ENCODE data around the gene PHOSPHO1.
"Not testable (repeated sequence)": the region's sequence is repeated elsewhere in the genome, so short reads cannot be mapped to it uniquely, and the experiment has no call there.

The PHOSPHO1 gene, protein sequence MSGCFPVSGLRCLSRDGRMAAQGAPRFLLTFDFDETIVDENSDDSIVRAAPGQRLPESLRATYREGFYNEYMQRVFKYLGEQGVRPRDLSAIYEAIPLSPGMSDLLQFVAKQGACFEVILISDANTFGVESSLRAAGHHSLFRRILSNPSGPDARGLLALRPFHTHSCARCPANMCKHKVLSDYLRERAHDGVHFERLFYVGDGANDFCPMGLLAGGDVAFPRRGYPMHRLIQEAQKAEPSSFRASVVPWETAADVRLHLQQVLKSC

DNA sequence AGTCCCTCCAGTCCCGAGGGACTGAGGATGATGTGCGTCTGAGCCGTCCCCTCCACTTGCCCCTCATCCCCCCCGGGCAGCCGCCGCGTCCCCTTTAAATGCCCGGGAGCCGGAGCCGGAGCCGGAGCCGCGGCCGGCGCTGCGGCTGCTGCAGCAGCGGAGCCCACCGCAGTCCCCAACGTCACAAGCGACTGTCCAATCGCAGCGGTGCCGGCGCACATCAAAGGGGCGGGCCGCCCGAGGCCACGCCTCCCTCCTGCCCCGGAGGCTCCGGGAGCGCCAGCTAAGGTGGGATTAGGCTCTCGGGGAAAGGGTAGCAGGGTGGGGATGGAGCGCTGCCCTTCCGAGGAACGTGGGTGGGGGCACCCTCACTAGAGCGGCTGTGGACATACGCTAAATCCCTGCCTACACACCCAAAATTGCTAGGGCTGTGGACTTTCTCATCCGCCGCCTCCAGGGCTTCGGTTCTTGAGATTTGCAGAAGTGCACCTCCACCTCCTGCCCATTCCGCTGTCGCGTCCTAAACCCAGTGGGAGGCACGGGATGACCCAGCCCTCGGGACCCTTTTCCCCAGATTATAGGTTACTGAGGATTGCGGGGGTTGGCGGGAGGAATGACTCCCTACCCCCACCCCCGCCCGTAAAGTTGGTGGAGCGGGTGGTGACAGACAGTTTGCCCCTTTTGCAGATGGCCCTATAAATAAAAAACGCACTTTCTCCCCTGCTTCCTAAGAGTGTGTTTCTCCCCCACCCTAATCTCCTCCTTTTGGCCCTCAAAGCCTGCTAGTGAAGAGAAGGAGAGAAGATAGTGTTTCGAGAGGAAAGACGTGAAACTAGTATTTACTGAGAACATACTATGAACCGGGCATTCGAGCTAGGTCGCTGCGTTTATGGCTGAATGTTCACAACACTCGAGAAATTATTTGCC, at the start of gene PHOSPHO1:
TSS of gene PHOSPHO1 (minus strand) at position 152 of the 927 bp plus-strand sequence. CDS start 4,096 bp downstream, outside the sequence.
- peak; percentile 36 to 84 for DNase-seq

DNA sequence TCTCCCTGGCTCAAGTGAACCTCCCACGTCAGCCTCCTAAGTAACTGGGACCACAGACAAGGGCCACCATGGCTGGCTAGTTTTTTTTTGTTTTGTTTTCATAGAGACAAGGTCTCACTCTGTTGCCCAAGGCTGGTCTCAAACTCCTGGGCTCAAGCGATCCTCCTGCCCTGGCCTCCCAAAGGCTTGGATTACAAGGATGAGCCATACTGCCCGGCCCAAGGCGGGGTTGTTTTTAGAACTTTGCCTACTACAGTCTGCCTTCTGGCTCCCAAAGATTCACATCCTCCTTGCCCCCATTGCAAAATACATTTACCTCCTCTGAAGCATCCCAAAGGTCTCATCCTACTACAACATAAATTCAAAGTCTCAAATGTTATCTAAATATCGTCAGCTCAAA, 49.5 kb upstream of the PHOSPHO1 start:
- DNase-seq: no peak

DNA sequence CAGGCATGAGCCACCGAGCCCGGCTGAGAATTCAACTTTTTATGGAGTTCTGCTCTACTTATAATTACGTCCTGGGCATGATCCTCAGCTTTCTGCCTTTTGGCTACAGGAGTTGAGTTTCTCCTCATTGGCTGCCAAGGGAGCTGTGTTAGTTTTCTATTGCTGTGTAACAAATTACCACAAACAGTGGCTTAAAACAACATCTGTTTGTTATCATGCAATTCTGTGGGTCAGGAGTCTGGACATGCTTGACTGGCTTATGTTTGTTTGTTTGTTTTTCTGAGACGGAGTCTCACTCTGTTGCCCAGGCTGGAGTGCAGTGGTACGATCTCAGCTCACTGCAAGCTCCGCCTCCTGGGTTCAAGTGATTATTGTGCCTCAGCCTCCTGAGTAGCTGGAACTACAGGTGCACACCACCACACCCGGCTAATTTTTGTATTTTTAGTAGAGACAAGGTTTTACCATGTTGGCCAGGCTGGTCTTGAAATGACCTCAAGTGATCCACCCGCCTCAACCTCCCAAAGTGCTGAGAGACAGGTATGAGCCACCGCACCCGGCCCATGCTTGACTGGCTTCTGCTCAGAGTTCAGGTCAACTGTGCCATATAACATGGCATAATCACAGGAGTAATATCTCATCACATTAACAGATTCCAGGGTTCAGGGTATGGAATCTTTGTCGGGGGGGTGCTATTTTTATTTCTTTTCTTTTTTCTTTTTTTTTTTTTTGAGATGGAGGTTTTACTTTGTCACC, 48.9 kb upstream of the PHOSPHO1 start:
- DNase-seq: not testable (repeated sequence)

DNA sequence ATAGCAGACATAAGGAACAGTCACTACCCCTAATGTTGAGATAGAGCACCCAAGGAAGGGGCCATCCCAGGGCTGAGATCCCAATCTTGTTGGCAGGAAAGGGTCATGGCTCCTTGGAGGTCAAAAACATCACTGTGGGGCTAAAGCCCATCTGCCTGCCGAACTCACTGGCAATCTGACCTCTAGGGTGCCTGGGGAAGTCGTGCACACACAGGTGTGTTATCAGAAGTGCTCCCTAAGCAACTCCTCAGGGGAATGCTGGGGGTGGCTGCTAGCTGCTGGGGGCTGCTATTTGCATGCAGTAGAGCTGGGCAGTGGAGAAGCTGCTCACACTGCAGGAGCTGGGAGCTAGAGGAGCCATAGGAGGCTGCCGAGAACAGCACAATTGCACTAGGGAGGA, 47.5 kb upstream of the PHOSPHO1 start:
- no peak for DNase-seq

DNA sequence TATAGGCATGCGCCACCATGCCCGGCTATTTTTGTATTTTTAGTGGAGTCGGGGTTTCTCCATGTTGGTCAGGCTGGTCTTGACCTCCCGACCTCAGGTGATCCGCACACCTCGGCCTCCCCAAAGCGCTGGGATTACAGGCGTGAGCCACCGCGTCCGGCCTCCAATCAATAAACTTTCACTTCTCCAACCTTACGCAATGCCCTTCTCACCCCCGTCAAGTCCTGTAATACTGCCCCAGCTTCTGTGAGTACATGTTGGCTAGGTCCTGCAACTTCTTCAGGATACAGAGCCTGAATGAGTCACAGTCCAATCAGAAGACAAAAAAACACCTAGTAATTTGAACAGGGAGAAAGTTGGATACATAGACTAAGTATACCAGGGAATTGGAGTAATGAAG, 47.1 kb upstream of the PHOSPHO1 start:
- DNase-seq: no peak

DNA sequence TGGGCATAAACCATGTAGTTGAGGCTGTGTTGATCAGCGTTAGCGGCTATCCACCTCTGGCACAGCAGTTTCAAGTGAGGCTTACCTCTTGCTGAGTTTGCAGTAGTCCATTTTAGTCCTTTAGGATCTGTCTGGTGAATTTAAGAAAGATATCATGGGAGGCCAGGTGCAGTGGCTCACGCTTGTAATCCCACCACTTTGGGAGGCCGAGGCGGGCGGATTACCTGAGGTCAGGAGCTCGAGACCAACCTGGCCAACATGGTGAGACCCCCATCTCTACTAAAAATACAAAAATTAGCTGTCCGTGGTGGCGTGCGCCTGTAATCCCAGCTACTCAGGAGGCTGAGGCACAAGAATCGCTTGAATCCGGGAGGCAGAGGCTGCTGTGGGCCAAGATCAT, 45.4 kb upstream of the PHOSPHO1 start:
- not testable (repeated sequence) for DNase-seq

DNA sequence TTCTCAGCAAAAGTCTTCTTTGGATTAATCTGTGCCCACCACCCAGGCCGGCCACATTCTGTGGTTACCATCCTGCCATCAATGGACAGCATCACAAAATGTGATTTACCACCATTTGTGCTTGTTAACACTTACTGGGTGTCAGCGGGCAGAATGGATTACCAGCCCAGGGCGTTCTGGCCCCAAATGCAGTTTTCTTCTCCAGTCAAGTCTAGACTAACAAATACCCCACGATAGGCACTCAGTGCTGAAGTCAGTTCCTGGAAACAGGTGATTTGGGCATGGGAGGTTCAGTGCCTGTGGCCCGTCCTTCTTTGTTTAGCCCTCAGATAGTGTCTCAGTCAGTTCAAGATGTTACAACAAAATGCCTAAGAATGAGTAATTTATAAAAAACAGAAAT, 38.8 kb upstream of the PHOSPHO1 start:
- DNase-seq: no peak

DNA sequence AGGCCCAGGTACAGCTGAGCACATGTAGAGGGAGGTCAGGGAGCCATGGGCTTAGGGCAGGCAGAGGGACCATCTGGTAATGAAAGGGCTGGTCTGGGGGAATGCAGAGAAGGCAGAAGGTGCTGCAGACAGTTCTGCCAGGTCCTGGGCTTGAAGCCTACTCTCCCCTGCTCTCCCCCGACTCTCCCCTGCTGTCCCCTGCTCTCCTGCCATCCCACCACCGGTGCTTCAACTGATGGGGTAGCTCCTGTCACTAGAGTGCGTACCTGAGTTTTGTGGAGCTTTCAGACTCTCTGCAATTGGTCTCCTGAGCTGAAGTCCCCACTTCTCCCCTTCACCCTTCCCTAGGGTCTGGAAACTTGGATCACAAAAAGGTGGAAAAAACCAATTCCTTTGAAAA, 37.3 kb upstream of the PHOSPHO1 start:
- DNase-seq: no peak

DNA sequence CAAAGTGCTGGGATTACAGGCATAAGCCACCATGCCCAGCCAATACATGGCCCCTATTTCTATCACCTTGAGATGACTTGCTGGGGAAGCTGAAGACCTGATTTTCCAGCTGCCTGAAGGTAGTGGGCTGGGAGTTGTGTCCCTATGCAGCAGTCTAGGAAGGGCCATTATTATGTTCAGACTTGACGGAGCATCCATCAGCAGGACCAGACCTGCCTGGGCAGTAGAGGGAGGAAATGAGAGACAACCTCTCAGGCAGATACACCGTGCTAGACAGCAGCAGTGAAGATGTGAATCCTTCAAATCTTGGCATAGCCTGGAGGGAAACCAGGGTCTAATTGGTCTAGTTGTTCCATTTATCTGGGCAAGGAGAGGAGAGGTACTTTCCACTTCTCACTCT, 35.6 kb upstream of the PHOSPHO1 start:
- no peak for DNase-seq

DNA sequence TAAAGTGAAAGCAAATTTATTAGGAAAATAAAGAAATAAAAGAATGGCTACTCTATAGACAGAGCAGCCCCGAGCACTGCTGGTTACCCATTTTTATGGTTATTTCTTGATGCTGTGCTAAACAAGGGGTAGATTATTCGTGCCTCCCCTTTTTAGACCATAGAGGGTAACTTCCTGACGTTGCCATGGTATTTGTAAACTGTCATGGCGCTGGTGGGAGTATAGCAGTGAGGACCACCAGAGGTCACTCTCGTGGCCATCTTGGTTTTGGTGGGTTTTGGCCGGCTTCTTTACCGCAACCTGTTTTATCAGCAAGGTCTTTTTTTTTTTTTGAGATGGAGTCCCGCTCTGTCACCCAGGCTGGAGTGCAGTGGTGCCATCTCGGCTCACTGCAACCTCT, 31.0 kb upstream of the PHOSPHO1 start:
- not testable (repeated sequence) for DNase-seq

DNA sequence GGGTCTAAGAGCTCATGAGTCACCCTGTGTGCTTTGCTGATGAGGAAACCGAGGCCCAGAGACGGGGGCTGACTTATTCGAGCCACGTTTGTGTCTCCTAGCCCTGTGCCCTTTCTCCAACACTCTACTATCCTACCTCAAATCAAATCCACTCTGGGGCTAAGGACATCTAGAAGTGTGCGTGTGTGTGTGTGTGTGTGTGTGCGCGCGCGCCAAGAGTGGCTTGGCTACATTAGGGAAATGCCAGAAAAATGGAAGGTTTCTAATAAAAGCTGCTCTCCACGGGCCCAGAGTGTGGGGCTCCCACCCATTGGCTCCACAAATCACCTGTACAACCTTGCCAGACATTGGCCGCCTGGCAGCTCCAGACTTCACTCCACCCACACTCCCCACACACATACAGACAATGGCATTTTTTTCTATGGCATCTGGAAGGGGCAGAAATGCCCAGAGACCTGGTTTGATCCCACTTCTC, 30.3 kb upstream of the PHOSPHO1 start:
- no peak for DNase-seq

DNA sequence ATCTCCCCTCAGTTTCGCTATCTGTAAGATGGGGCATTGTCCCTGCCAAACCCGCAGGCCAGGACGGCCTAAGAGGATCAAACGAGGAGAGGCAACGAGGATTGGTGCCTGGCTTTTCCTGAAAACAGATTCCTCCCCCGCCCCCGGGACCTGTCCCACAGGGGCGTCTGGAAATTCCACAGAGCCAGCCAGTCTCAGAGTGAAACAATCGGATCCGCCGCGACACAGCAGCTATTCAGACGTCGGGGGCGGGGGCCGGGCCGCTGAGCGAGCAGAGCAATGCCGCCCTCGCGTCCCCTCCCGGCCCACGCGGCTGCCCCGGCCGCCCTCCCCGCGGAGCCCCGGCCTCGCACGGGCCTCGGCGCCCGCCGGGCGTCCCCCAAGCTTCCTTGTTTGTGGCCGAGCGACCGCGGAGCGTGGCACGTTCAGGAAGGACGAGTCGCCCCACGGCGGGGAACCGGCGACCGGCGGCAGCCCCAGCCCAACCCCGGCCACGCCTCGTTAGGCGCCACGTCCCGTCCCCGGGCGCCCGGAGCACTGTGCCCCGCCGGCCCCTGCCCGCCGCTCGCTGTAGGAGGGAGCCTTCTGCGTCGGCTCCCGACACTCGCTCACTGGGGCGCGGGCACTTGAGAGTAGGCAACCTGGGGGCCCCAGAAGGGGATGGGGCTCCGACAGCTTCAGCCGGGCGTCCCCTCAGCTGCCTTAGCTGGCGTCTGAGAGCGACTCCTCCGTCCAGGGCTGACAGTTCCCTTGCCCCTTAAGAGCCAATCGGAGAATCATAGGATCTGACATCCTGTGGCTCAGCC, 29.6 kb upstream of the PHOSPHO1 start:
- DNase-seq: no peak

DNA sequence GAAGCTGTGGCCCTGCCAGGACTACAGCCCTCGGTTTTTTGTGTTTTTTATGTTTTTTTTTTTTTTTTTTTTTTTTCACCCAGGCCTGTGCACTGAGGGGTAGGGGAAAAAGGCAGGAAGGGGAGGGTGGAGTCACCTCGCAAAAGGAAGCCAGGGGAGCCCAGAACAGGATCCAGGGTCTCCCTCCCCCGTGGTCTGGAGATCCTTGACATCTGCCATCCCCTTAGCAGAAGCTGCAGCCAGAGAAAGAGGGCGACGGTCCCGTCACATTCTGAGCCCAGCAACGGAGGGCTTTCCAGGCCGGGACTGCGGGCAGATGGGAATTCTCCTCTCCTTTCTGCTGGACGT, 29.1 kb upstream of the PHOSPHO1 start:
- no peak for DNase-seq

DNA sequence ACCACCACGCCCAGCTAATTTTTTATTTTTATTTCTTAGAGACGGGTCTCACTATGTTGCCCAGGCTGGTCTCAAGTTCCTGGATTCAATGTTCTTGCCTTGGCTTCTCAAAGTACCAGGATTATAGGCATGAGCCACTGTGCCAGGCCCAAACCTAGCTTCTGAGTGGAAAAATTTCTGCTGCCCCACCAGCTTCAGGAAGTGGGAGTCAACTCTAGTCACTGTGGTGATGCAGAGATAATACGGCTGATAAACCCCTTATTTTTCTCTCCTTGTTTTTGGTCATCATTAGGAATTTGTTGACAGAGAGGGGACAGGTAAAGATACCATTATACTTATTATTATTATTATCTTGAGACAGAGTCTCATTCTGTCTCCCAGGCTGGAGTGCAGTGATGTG, 27.8 kb upstream of the PHOSPHO1 start:
- DNase-seq: no peak

DNA sequence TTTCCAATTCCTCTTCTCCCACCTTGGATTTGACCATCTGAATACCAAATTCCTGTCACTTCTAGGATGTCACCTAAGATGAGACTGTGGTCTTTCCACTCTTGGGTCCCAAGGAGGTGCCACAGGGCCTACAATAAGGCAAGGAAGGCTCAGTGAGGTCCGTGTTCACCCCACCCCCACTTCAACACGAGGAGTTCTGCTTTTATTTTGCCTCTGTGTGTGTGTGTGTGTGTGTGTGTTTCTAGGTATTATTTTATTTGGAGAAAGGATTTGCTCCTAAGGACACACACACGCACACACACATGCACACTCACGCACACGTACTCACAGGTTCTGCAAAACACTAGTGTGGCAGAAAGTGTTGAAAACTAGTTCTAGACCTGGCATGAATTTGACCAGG, 24.5 kb upstream of the PHOSPHO1 start:
- no peak for DNase-seq

DNA sequence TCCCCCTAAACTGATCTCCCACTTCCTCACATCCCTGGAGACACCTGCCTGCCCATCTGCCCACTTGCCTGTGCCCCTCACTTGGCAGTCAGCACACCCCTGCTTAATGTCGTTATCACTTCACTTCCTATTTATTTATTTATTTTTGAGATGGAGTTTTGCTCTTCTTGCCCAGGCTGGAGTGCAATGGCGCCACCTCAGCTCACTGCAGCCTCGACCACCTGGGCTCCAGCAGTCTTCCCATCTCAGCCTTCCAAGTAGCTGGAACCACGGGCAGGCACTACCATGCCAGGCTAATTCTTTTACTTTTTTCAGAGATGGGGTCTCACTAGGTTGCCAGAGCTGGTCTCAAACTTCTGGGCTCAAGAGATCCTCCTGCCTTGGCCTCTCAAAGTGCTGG, 23.5 kb upstream of the PHOSPHO1 start:
- DNase-seq: no peak

DNA sequence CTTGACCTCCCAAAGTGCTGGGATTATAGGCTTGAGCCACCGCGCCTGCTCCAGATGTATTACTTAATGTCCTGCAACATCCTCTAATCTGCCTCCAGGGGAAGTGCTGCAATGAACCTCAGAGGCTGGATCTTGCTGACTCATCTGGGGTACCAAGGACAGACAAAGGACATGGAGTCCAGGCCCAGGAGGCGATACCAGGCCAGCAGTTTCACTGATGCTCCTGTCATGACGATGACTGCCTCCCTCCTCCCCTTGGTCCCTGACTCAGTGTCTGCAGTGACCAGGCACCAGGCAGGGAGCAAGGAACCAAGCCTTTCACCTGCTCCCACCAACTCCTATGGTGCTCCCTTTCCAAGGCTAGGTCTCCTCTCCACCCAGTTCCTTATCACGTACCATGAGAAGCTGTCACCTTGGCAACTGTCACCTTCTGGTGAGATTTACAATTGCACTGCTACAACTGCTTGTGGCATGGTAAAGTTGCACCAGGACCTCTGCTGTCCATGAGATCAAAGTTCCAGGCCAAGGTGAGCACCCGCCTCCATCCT, 21.6 kb upstream of the PHOSPHO1 start:
- DNase-seq: no peak

DNA sequence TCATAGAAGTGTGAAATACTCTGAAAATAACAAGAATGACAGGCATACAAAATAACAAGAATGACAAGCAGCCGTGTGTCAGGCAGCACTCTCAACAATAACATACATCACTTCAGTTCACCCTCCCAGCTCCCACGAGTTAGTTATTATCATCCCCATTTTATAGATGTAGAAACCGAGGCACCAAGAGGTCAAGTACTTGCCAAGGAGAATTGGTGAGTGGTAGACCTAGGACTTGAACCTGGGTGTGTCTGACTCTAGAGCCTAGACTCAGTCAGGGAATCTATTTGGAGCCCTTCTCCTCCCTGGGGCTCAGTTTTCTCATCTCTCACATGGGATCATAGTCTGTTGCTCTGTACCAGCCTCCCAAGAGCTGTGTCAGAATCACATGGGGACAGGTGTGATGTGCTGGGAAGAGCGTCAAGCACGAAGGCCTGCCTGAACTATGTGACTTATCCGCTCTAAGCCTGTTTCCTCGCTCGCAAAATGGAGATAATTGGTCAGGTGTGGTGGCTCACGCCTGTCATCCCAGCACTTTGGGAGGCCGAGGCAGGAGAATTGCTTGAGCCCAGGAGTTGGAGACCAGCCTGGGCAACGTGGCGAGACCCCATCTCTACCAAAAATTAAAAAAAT, 19.4 kb upstream of the PHOSPHO1 start:
- no peak for DNase-seq

DNA sequence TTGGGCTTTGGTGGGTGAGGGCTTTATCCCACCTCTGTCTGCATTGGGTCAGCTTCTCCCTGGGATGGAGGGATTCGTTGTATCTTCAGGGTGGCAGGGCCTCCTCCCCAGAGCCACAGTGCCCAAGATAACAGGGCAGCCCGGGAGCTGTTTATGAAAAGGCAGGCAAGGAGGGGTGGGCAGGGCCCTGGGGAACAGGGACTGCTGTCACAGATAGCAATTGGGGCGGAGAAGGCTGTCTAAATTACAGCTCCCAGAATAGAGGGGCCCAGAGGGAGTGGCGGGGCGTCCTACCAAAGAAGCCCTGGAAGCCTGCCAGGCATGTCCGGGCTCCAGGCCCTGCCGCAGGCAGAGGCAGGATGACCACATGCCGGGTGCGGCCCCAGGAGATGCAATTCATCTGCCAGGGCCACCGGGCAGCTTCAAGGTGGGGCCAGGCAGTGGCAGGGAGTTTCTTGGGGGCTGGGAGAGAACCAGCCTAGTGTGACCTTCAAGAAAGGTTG, 18.8 kb upstream of the PHOSPHO1 start:
- no peak for DNase-seq

DNA sequence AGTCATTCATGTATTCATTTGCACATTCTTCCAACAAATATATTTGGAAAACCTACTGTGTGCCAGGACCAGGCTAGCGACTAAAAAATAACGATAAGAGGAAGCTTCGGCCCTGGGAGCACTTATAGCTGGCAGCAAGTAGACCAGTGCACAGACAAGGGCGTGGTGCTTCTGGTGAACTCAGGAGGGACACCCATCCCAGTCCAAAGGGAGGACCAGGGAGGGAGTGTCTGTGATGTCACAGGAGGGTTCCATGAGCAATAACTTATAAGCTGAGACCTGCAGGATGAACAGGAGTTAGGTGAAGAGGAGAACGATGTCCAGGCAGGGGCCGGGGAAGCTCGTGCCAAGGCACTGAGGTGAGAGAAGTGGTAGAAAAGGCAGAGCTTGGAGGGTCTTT, 17.4 kb upstream of the PHOSPHO1 start:
- no peak for DNase-seq

DNA sequence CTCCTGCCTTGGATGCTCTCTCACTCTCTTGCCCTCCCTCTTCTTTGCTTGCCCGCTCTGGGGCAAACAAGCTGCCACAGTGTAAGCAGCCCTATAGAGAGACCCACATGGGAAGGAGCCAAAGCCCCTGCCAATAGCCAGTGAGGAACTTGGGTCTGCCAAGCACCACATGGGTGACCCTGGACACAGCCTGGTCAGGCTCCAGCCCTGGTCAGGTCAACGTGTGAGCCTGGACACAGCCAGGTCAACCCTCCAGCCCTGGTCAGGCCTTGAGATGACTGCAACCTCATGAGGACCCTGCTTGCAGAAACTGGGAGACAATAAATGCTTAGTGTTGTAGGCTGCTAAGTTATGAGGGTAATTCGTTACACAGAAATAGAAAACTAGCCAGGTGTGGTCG, 14.3 kb upstream of the PHOSPHO1 start:
- DNase-seq: no peak

DNA sequence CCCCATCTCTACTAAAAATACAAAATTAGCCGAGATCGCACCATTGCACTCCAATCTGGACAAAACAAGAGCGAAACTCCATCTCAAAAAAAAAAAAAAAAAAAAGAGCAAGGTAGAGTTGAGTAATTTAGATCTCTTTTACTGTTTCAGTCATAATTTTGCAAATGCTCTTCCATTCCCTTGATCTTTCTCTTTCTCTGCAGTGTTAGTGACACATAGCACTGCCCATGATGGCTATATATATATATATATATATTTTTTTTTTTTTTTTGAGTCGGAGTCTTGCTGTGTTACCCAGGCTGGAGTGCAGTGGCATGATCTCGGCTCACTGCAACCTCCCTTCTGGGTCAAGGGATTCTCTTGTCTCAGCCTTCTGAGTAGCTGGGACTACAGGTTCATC, 12.2 kb upstream of the PHOSPHO1 start:
- no peak for DNase-seq
